ENCODE results near the gene AJUBA.

Gene AJUBA

GRCh38 chr14:22982477-22983245 lies at the start of gene AJUBA:
TSS of gene AJUBA (minus strand) at chr14:22982551. CDS start at chr14:22982266, 285 bp downstream.
- DNase-seq (peak; percentile 91), ATAC-seq (ENCODE audit: insufficient read depth, low read depth) (peak; percentile 75)
- H3K27ac ChIP-seq (ENCODE audit: low read length) = peak within 1 kb of the TSS; percentile 82
- no peaks in the 10 kb centered on the region for H3K27me3 ChIP-seq (ENCODE audit: insufficient read depth, low read length, poor library complexity)
- peak within 1 kb of the TSS; percentile 77 for H3K4me2 ChIP-seq (ENCODE audit: insufficient read depth, low read length)
- no peak for TF ChIP-seq EZH2 (IDR thresholded peaks at IDR 0.05; ENCODE audit: borderline replicate concordance, low read depth, low read length, severe bottlenecking)
- TF ChIP-seq CTCF (IDR thresholded peaks at IDR 0.05; ENCODE audit: borderline replicate concordance, extremely low read depth, low read length, poor library complexity, severe bottlenecking) = peak; percentile 10
- H3K4me3 ChIP-seq (ENCODE audit: low read depth in 1 of 2, low read length in 2 of 2) = peak within 1 kb of the TSS; percentile 29 to 83
- peaks cover 13% of the 10 kb centered on the region; the same call in 1 of the 2 replicates for H3K36me3 ChIP-seq (ENCODE audit: insufficient read depth, low read length)
- peaks cover 9% of the 10 kb centered on the region; the same call in 1 of the 2 replicates for H4K20me1 ChIP-seq (ENCODE audit: insufficient read depth, low read length)
- H2AFZ ChIP-seq (ENCODE audit: low read depth, low read length) = peak within 1 kb of the TSS; percentile 94
- H3K4me1 ChIP-seq (ENCODE audit: insufficient read depth, low read length) = peaks cover 47% of the 10 kb centered on the region
- H3K9ac ChIP-seq (ENCODE audit: low read depth, low read length) = peak within 1 kb of the TSS; percentile 77
- peaks cover 12% of the 10 kb centered on the region; the same call in 1 of the 2 replicates for H3K79me2 ChIP-seq (ENCODE audit: insufficient read depth, low read length)
- H3K9me3 ChIP-seq (ENCODE audit: insufficient read depth, low read length, severe bottlenecking) = no peaks in the 10 kb centered on the region

DNA sequence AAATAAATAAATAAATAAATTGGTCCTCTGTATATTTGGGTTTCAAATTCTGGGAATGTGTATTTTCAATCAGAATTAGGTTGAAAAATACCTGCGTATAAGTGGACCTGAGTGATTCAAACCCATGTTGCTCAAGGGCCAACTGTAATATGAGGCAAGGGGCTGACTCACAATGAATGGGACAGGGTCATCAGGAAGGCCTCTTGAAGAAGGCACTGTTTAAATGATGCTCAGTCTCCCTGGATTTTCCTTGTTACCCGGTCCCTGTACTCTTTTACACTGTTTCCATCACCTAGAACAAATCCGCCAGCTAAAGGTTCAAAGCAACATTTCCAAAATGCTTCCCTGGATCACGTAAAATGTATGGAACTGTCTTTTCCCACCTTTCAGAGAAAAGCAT lies 48.6 kb upstream of the AJUBA start:
- Histone ChIP-seq H3K79me2 (ENCODE audit: insufficient read depth, low read length) (peaks cover 45% of the 10 kb centered on the region), H3K36me3 (ENCODE audit: insufficient read depth, low read length) (peaks cover 58% of the 10 kb centered on the region), H3K4me1 (ENCODE audit: insufficient read depth, low read length) (peaks cover 47% of the 10 kb centered on the region), H4K20me1 (ENCODE audit: insufficient read depth, low read length) (peaks cover 10% of the 10 kb centered on the region; the same call in 1 of the 2 replicates), H3K27me3 (ENCODE audit: insufficient read depth, low read length, poor library complexity) (no peaks in the 10 kb centered on the region), H3K9ac (ENCODE audit: low read depth, low read length) (no peak overlapping the region), H2AFZ (ENCODE audit: low read depth, low read length) (no peak overlapping the region), H3K4me3 (ENCODE audit: low read depth in 1 of 2, low read length in 2 of 2) (no peak overlapping the region), H3K27ac (ENCODE audit: low read length) (no peak overlapping the region), H3K9me3 (ENCODE audit: insufficient read depth, low read length, severe bottlenecking) (no peaks in the 10 kb centered on the region), H3K4me2 (ENCODE audit: insufficient read depth, low read length) (peak overlapping the region; percentile 2; the same call in 1 of the 2 replicates)
- TF ChIP-seq EZH2 (IDR thresholded peaks at IDR 0.05; ENCODE audit: borderline replicate concordance, low read depth, low read length, severe bottlenecking) (no peak), CTCF (IDR thresholded peaks at IDR 0.05; ENCODE audit: borderline replicate concordance, extremely low read depth, low read length, poor library complexity, severe bottlenecking) (no peak)
- DNase-seq (no peak), ATAC-seq (ENCODE audit: insufficient read depth, low read depth) (no peak)

- Histone ChIP-seq H3K4me1 (ENCODE audit: insufficient read depth, low read length) (peaks cover 35% of the 10 kb centered on the region), H3K4me2 (ENCODE audit: insufficient read depth, low read length) (no peak overlapping the region), H4K20me1 (ENCODE audit: insufficient read depth, low read length) (peaks cover 13% of the 10 kb centered on the region; the same call in 1 of the 2 replicates), H3K9ac (ENCODE audit: low read depth, low read length) (no peak overlapping the region), H3K27me3 (ENCODE audit: insufficient read depth, low read length, poor library complexity) (no peaks in the 10 kb centered on the region), H3K9me3 (ENCODE audit: insufficient read depth, low read length, severe bottlenecking) (no peaks in the 10 kb centered on the region), H3K79me2 (ENCODE audit: insufficient read depth, low read length) (peaks cover 36% of the 10 kb centered on the region), H3K27ac (ENCODE audit: low read length) (no peak overlapping the region), H3K36me3 (ENCODE audit: insufficient read depth, low read length) (peaks cover 70% of the 10 kb centered on the region), H2AFZ (ENCODE audit: low read depth, low read length) (no peak overlapping the region), H3K4me3 (ENCODE audit: low read depth in 1 of 2, low read length in 2 of 2) (no peak overlapping the region)
- DNase-seq (peak; percentile 25), ATAC-seq (ENCODE audit: insufficient read depth, low read depth) (peak; percentile 64)
- TF ChIP-seq CTCF (IDR thresholded peaks at IDR 0.05; ENCODE audit: borderline replicate concordance, extremely low read depth, low read length, poor library complexity, severe bottlenecking) (no peak), EZH2 (IDR thresholded peaks at IDR 0.05; ENCODE audit: borderline replicate concordance, low read depth, low read length, severe bottlenecking) (no peak)
These were observed 46.4 kb upstream of the AJUBA start for GRCh38 chr14:23028799-23029198.
